OCI-LY3 (cell line): ENCODE measurements around the gene KLHL30.

Experiments used
- H2AFZ ChIP-seq: fragments of 200-600, 300-600 bp; shearing (Covaris generic); 2 replicates; pipeline ENCODE4 v1.6.0; 2014; ENCODE audit warnings: antibody characterized with exemption, low read depth, low read length
- H3K27ac ChIP-seq: fragments of 200-600, 300-600 bp; sonication (generic); 2 replicates; pipeline ENCODE4 v1.5.1; 2014; ENCODE audit warnings: mild to moderate bottlenecking, low read length, moderate library complexity, mixed read lengths
- H3K27me3 ChIP-seq: fragments of 200-600, 300-600 bp; sonication (generic); 2 replicates; pipeline ENCODE4 v1.6.1; 2014; ENCODE audit warnings: low read depth, low read length, mixed read lengths
- H3K36me3 ChIP-seq: fragments of 200-600, 300-600 bp; sonication (generic); replicated peaks from 2 replicates; pipeline ENCODE3; 2014; ENCODE audit warnings: low read depth, low read length, mixed read lengths
- H3K4me1 ChIP-seq: fragments of 300-600, 200-600 bp; sonication (generic); 2 replicates; pipeline ENCODE4 v1.6.1; 2014; ENCODE audit warnings: low read length, mixed read lengths
- H3K4me2 ChIP-seq: fragments of 200-600, 300-600 bp; sonication (generic); 2 replicates; pipeline ENCODE4 v1.6.1; 2014; ENCODE audit warnings: low read length, mixed read lengths
- H3K4me3 ChIP-seq: fragments of 300-600, 200-600 bp; sonication (generic); 2 replicates; pipeline ENCODE4 v1.5.1; 2014; ENCODE audit warnings: antibody characterized with exemption, mild to moderate bottlenecking, low read length, moderate library complexity
- H3K79me2 ChIP-seq: fragments of 300-600, 200-600 bp; shearing (Covaris generic); 2 replicates; pipeline ENCODE4 v1.6.1; 2014; ENCODE audit warnings: mild to moderate bottlenecking, low read length, mixed read lengths
- H3K9ac ChIP-seq: fragments of 300-600, 200-600 bp; shearing (Covaris generic); 2 replicates; pipeline ENCODE4 v1.6.0; 2014; ENCODE audit warnings: mild to moderate bottlenecking, low read length, moderate library complexity
- H3K9me3 ChIP-seq: fragments of 200-600, 300-600 bp; shearing (Covaris generic); 2 replicates; pipeline ENCODE4 v1.6.1; 2014; ENCODE audit warnings: low read length, mixed read lengths; ENCODE audit not compliant: insufficient read depth
- H4K20me1 ChIP-seq: fragments of 200-600, 300-600 bp; sonication (generic); 2 replicates; pipeline ENCODE4 v1.6.1; 2016; ENCODE audit warnings: low read length, mixed read lengths; ENCODE audit not compliant: insufficient read depth
- EZH2phosphoT487 ChIP-seq: fragments of 200-600 bp; shearing (Covaris generic); IDR thresholded peaks from 2 replicates; pipeline ENCODE4 v1.6.1; 2018; ENCODE audit warnings: antibody characterized with exemption, mixed run types, low read depth
- TF ChIP-seq, protein P1 (sequence below): fragments of 200-600, 300-600 bp; sonication (generic); IDR thresholded peaks from 2 replicates; pipeline ENCODE4 v1.5.1; 2014; ENCODE audit warnings: antibody characterized with exemption, low read length, low read depth

The KLHL30 gene

GRCh38 chr2:238105506-238106338 lies 32.7 kb upstream of the KLHL30 start:
- Histone ChIP-seq H3K27ac (no peak overlapping the region), H2AFZ (no peak overlapping the region), H3K4me1 (peaks cover 30% of the 10 kb centered on the region), H4K20me1 (no peaks in the 10 kb centered on the region), H3K9ac (no peak overlapping the region), H3K4me2 (no peak overlapping the region), H3K79me2 (no peaks in the 10 kb centered on the region), H3K27me3 (no peaks in the 10 kb centered on the region), H3K4me3 (no peak overlapping the region), H3K36me3 (no peaks in the 10 kb centered on the region), H3K9me3 (no peaks in the 10 kb centered on the region)
- TF ChIP-seq EZH2phosphoT487: no peak
- TF ChIP-seq, protein P1, sequence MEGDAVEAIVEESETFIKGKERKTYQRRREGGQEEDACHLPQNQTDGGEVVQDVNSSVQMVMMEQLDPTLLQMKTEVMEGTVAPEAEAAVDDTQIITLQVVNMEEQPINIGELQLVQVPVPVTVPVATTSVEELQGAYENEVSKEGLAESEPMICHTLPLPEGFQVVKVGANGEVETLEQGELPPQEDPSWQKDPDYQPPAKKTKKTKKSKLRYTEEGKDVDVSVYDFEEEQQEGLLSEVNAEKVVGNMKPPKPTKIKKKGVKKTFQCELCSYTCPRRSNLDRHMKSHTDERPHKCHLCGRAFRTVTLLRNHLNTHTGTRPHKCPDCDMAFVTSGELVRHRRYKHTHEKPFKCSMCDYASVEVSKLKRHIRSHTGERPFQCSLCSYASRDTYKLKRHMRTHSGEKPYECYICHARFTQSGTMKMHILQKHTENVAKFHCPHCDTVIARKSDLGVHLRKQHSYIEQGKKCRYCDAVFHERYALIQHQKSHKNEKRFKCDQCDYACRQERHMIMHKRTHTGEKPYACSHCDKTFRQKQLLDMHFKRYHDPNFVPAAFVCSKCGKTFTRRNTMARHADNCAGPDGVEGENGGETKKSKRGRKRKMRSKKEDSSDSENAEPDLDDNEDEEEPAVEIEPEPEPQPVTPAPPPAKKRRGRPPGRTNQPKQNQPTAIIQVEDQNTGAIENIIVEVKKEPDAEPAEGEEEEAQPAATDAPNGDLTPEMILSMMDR: no peak

GRCh38 chr2:238106339-238106697 lies 32.1 kb upstream of the KLHL30 start:
- peak overlapping the region; percentile 73; the same call in 1 of the 2 replicates for H3K9ac ChIP-seq
- H4K20me1 ChIP-seq: no peaks in the 10 kb centered on the region
- H3K4me3 ChIP-seq: peak overlapping the region; percentile 78
- no peaks in the 10 kb centered on the region for H3K36me3 ChIP-seq
- no peaks in the 10 kb centered on the region for H3K9me3 ChIP-seq
- no peaks in the 10 kb centered on the region for H3K79me2 ChIP-seq
- no peaks in the 10 kb centered on the region for H3K27me3 ChIP-seq
- H3K4me1 ChIP-seq: peaks cover 30% of the 10 kb centered on the region
- no peak overlapping the region for H2AFZ ChIP-seq
- TF ChIP-seq, protein P1: no peak
- TF ChIP-seq EZH2phosphoT487: no peak
- peak overlapping the region; percentile 100 for H3K4me2 ChIP-seq
- H3K27ac ChIP-seq: no peak overlapping the region

DNA sequence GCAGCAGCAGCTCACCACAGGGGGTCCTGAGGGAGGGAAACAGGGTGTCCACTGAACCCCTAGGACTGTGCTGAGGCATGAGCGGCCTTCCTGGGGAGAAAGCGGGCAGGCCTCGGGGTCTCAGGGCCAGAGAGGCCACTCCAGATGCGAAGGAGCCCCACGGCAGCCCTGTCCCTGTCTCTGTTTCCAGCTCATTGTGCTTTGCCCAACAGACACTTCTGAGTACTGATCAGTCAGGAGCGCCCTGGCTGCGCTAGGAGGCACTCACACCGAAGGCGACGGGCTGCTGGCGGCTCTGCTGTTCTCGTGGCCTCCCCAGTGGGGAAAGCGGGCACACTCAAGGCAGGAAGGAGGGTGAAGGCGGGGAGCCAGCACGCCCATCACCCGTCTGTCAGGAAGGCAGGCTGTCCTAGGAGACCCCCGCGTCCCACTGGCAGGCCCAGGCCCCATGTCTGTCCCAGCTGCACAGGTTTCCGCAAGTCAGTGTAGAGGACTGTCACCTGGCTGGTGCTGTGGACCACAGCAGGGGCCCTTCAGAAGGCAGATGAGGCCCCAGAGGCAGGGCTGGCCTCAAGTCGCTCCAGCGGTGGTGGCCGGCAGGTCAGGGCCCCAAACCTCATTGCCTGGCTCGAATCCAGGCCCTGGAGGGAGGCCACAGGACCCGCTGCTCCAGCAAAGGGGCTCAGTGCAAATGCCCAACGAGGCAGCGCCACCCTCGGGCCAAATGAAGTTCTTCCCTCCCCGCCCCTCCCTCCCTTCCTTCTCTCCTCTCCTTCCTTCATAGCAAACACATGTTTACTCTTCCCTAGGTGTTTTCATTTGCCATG lies 31.6 kb upstream of the KLHL30 start:
- no peaks in the 10 kb centered on the region for H3K27me3 ChIP-seq
- peak overlapping the region; percentile 74; the same call in 1 of the 2 replicates for H2AFZ ChIP-seq
- peak overlapping the region; percentile 78 for H3K4me3 ChIP-seq
- TF ChIP-seq, protein P1: peak; percentile 47
- no peak for TF ChIP-seq EZH2phosphoT487
- H4K20me1 ChIP-seq: no peaks in the 10 kb centered on the region
- H3K36me3 ChIP-seq: no peaks in the 10 kb centered on the region
- H3K9me3 ChIP-seq: no peaks in the 10 kb centered on the region
- peaks cover 30% of the 10 kb centered on the region for H3K4me1 ChIP-seq
- peak overlapping the region; percentile 48; the same call in 1 of the 2 replicates for H3K27ac ChIP-seq
- no peaks in the 10 kb centered on the region for H3K79me2 ChIP-seq
- peak overlapping the region; percentile 100 for H3K4me2 ChIP-seq
- peak overlapping the region; percentile 73 for H3K9ac ChIP-seq
